ENCODE results near the gene LGI4.
"Not testable (repeated sequence)": the region's sequence is repeated elsewhere in the genome, so short reads cannot be mapped to it uniquely, and the experiment has no call there.

The LGI4 gene

GRCh38 chr19:35141837-35142605, 7.2 kb upstream of the LGI4 start:
- peak in 2 of 51 donors; percentile 13 to 48 for DNase-seq

GRCh38 chr19:35140962-35141836, 6.3 kb upstream of the LGI4 start:
- DNase-seq: peak in 50 of 51 donors; percentile 38 to 97 (median 87)

GRCh38 chr19:35140207-35140961, 5.5 kb upstream of the LGI4 start:
- no peak for DNase-seq

- DNase-seq: peak in 14 of 51 donors; percentile 19 to 69 (median 44)
These were observed 3.5 kb upstream of the LGI4 start, which contains the start of gene FXYD1 for GRCh38 chr19:35138305-35138892. Gene FXYD1, plus strand, starts transcription at chr19:35138824. Its CDS starts 1,256 bp downstream, at chr19:35140080.

GRCh38 chr19:35136977-35137702, 2.3 kb upstream of the LGI4 start:
- DNase-seq: no peak

- DNase-seq: no peak
These were observed 1.4 kb upstream of the LGI4 start for GRCh38 chr19:35136231-35136630.

- DNase-seq: peak in 48 of 51 donors; percentile 27 to 86 (median 72)
These were observed 590 bp upstream of the LGI4 start for GRCh38 chr19:35135389-35135909.

- DNase-seq: no peak
These were observed 1.0 kb downstream of the LGI4 start for GRCh38 chr19:35133826-35134225.

GRCh38 chr19:35132254-35132653, 2.6 kb downstream of the LGI4 start:
- DNase-seq: no peak

- no peak for DNase-seq
These were observed 3.8 kb downstream of the LGI4 start for GRCh38 chr19:35130761-35131720.

- not testable (repeated sequence) for DNase-seq
These were observed 5.1 kb downstream of the LGI4 start for GRCh38 chr19:35129724-35130274.

GRCh38 chr19:35128398-35129057, 6.3 kb downstream of the LGI4 start:
- no peak for DNase-seq

GRCh38 chr19:35127871-35128270, 7.0 kb downstream of the LGI4 start:
- DNase-seq: no peak

- peak in 39 of 51 donors; percentile 32 to 87 (median 64) for DNase-seq
These were observed 8.3 kb downstream of the LGI4 start for GRCh38 chr19:35126624-35126959.

- no peak for DNase-seq
These were observed 8.9 kb downstream of the LGI4 start for GRCh38 chr19:35125749-35126623.

- peak in 1 of 51 donors; percentile 15 for DNase-seq
These were observed 9.6 kb downstream of the LGI4 start for GRCh38 chr19:35125270-35125717.

All from hypothalamus (tissue), 51 donors.